Suppressor macrophage (primary cell): ENCODE results near the gene MPZL2.

Experiments
- DNase-seq, 4 experiments: peaks; one replicate each; pipeline ENCODE4 v3.0.0-alpha.2; 2020 to 2022

MPZL2 gene

DNA sequence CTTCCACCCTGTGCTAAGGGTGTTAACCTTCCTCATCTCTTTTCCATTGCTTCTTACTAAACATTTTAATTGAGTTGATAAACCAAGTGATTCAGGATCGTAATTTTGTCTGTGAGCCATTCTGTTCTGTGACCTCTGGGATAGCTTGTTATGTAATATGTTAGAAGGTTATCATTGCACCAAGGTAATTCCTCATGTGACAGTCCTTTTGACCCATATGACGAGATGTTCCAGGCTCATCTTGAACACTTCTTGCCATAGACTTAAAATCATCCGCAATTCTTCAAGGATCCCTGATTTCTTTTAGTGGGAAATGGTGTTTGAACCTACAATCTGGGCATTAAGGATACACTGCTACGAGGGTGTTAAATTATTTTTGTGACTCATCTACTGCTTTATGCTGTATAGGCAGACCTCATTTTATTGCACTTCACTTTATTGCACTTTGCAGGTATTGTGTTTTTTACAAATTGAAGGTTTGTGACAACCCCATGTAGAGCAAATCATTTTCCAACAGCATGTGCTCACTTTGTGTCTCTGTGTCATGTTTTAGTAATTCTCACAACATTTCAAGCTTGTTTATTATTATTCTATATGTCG, 19.0 kb upstream of the MPZL2 start:
- no peak for DNase-seq

DNA sequence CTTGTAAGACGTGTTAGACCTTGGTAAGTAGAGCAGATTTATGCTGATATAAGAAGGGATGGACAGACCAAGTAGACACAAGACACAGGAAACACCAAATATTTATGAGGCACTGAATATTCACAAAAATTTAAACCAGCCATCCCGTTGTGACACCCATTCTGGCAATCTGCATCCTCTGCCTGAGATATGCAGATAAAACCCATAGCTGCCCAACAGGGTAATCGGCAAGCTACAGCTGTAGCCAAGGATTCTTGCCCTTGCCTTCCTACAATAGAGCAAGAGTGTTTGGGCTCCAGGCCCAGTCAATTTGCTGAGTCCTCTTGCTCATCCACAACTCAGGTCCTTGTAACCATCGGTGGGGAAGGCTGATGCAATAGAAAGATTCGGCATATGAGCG, 18.5 kb upstream of the MPZL2 start:
- no peak for DNase-seq

DNA sequence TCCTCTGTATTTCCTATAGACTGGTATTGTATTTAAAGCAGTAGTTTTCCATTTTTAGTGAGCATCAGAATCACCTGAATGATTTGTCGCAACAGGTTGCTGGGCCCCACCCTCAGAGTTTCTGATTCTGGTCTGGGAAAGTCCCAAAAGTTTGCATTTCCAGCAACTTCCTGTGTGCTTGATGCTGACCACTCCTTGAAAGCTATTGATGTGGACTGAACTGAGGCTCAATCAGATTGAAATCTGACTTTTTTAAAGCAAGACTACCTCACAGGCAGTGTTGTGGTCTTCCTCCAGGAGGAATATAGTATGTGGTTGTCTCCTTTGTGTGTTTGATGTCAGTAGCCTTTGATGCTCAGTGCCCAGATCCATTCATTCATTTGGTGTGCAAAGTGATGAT, 17.2 kb upstream of the MPZL2 start:
- no peak for DNase-seq

DNA sequence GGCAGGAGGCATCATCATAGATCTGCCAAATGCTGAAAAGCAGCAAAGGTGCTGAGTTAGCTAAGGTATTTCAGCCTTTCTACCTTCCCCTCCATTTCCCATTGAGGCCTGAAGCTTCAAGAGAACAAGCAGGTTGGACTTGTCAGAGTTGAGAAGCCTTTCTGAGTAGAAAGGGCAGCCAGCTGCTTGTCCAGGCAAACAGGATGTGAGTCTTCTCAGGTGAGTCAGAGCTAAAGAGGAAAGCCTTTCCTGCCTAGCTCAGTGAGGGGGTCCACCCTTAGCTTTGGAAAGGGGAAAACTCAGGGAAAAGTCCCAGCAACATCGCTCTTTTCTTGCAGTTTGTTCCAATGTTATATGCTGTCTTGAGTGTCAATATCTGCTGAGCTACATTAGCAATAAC, 13.2 kb upstream of the MPZL2 start:
- no peak for DNase-seq

DNA sequence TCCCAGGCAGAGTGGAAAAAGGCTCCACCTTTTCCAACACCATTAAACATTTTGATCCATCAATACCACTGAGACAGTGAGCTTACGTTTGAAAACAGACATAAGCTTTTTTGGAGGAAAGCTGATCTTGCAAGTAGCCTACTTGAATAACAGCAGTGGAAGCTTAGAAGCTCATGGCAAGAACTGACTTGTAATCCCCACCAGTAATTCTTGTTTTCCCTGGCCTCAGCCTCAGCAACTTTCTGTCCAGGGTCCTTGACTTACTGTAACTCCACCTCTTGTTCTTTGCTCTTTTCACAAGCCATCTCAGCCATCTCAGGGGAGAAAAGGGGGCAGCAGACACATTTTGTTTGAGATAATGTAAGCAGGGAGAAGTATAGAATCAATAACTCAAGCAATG, 12.3 kb upstream of the MPZL2 start:
- DNase-seq = no peak

DNA sequence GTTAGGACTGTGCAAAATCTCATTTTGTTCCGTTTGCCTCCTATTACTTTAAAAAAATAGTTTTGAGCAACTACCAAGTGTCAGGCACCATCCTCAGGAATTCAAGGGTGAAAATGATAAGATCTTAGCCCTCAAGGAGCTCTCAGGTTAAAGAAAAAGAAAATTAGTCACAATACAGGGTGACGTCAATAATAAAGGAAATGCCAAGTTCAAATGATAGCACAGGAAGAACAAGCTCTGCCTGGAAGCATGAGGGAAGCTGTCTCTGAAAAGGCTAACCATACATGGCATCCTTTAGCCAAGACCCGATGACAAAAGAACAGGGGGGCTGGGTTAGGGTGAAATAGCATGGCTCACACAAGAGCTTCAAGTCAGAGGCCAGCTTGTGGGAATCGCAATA, 11.1 kb upstream of the MPZL2 start:
- no peak for DNase-seq

DNA sequence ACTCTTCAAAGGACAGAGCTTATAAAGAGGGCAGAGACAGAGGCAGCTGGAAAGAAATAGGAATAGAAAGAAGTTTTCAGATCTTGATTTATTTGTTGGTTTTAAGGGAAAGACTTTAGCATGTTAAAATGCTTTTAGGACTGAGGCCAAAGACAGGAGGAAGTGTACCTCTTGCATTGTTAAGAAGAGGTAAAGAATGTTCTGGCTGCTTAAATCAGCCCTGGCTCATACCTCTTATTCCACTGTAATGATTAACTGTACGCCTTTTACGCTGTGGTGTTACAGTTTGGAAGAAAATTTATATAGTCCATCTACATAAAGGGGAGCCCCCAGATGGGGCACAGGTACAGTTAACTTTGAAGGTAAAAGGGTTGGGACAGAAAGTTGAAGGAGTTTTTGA, 10.1 kb upstream of the MPZL2 start:
- no peak for DNase-seq

DNA sequence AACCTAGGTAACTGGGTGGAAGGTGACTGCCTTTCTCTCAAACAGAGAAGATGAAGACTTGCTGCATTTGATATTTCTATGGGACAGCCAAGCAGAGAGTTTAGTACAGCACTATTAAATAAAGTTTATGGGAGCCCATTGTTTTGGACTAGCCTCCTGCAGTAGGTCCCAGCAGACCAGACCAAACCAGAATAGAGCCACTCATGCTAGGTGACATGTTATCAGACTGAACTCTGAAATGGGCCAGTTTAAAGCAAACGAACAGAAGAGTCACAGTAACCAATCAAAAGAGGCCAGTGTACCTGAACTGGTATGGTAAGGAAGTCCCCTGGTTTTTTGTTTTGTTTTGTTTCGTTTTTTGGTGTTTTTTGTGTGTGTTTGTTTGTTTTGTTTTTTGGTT, 7.9 kb upstream of the MPZL2 start:
- DNase-seq = no peak

DNA sequence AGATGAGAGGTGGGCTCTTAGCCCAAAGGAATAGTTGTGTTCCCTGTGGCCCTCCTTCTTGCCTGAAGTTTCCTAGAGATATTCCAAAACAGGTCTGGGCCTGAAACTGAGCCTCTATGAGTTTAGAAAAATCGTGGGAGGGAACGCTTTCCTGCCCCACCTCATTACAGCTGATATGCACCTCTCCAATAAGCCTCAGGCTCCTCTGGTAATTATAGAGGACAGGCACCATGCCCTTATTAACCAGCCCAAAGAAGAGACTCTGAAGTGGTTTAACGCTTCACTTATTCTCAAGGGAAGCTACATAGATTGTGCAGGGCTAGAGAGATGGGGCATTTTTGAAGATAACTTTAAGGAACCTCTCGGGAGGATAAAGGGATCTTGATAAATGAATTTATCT, 3.4 kb upstream of the MPZL2 start:
- no peak for DNase-seq

DNA sequence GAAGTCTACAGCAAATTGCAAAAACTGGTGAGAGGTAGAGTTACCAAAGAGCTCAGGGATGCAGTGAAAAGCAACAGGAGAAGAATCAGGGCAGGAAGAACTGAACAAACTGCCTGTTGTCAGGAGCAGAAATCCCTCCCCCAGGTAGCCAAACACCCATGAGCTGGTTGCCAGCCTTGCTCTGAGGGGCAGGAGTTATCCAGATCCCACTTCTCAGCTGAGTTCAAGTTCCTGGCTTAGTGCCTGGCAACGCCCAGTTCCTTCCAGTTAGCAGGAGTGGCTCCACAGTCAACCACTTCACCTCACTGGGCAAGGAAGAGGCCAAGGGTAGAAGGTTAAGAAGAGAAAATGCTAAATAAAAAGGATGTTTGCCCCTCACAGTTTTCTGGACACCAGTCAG, 1.9 kb upstream of the MPZL2 start:
- no peak for DNase-seq

DNA sequence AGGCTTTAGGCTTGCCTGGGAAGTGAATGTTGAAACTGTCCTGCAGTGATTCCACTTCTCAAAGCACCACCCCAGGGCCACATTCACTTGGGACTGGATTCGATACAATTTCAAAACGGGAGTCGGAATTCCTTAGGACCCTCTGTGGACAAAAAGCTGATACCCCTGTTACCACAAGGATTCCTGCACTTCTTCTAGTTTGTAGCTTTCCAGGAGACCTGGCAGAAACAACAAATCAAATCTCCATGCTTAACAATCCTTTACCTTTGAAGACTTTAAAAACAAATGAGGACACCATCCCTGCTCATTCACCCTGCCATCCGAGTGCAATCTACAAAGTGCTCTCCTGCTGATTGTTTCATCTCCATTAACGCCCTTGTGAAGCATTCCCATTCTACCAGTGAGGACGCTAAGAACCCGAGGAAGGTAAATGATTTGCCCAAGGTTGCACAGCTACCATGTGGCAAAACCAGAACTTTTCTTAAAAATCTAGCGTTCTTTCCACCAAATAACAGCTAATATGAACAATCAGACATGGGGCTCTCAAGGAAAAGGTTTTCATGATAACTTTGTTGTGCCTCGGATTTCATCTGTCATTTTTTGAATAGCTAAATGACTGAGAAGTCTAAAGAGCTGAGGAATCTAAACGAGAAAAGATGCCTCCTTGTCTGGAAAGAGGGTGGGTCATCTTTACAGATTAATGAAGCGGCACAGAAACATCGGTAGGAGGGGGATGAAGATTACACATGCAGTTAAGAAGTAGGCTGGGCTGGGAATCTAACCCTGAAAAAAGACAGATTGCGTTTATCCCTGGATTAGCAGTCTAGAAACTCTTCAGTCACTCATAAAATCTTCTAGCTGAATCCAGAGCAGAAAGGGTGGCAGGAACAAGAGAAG, 720 bp upstream of the MPZL2 start:
- DNase-seq = no peak

DNA sequence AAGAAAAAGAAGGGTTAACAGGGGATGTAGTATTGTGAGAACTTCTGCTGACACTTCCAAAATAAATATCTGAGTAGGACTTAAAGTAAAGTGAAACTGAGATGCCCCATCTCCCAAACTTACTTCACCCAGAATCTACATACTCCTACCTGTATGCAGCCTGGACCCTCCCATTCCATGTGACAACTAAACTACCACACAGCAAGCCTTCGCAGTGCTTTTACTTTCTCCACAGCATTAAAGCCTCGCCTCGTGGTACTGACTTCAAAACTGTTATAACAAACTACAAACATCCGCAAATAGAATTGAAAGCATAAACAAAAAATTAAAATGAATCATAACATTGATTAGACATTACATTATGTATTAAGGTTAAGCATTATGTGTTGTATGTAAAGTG, 985 bp downstream of the MPZL2 start:
- no peak for DNase-seq

DNA sequence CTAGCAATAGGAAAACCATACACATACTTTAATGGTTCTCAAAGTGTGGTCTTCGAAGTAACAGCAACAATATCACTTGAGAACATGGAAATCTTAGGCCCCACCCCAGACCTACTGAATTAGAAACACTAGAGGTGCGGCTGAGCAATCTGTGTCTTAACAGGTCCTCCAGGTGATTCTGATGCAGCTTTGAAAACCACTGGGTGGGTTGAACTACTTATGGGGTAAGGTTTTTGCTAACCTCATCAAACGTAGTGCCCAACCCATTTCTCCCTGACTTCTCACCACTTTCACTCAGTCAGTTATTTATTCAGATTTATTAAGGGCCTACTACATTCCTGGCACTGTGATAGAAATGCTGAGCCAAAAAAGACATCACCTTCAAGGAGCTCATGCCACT, 3.7 kb downstream of the MPZL2 start:
- DNase-seq = no peak

DNA sequence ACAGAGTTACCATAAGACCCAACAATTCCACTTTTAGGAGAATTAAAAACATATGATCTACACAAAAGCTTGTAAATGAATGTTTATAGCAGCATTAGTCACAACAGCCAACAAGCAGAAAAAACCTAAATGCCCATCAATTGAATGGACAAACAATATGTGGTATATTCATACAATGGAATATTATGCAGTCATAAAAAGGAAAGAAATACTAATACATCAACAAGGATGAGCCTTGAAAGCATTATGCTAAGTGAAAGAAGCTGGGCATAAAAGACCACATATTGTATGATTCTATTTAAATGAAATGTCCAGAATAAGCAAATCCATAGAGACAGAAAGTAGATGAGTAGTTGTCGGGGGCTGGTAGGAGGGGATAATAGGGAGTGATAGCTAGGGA, 5.0 kb downstream of the MPZL2 start:
- no peak for DNase-seq

DNA sequence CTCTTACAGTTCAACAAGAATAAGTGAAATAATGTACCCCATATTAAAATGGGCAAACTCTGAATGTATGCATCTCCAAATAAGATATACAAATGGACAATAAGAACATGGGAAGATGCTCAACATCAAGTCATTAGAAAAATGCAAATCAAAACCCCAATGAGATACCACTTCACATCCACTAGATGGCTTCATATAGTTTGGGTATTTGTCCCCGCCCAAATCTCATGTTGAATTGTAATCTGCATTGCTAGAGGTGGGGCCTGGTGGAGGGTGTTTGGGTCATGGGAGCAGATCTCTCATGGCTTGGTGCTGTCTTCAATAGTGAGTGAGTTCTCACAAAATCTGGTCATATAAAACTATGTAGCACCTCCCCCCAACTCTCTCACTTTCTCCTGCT, 5.7 kb downstream of the MPZL2 start:
- no peak for DNase-seq

DNA sequence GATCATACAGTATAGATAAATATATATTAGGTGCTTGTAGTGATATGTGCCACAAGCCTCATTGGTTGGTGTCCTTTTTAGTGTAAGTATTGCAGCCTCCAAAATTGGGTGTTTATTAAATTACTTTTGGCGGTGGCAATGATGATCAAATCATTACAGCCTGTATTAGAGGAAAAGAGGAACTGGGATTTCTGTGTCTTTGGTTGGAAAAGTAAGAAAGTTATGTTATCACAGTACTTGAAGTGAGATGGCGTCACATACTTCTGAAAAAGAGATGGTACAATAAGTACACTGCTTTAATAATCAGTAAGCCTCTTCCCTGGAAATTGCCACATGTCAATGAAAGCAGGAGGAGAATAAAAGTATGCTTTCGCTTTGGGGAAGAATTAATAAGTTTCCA, 11.4 kb downstream of the MPZL2 start:
- peak in 2 of 4 experiments; percentile 52 to 55 for DNase-seq

DNA sequence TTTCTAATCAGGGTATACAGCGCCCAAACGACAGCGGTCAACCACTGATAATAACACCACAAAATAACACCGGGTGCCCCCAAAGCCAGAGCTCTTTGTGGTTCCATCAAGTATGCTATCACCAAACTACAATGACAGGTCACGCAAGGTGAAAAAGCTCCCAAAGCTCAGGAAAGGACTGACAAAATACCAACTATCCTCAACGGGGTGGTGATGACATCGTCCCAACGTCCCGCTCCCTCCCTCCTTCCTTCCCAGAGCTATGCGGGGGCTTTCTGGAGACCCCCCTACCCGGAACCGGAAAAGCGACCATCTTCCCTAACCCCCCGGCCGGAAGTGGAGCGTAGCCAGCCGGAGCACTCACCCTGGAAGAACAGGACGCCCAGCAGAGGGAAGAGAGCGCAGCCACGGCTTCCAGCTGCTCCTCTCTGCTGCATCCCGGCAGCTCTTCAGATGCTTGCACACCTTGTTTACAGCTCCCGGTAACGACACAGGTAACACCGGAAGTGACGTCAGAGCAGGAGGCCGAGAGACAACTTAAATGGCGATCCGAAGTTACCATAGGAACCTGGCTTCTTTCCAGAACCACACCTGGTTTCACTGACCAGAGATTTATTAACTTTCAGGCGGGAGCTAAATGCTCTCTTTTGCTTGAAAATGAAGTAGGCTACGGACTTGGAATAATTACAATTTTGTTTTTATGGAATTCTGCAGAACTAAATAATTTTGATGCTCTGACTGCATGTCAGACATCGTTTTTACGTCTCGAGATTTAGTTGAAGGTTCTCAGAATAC, 12.0 kb downstream of the MPZL2 start, which contains the start of gene MPZL3:
Gene MPZL3 (minus strand): TSS at position 508 of the 795 bp plus-strand sequence. CDS start 71 bp downstream, at position 437.
- peak; percentile 64 to 81 (median 74) for DNase-seq

DNA sequence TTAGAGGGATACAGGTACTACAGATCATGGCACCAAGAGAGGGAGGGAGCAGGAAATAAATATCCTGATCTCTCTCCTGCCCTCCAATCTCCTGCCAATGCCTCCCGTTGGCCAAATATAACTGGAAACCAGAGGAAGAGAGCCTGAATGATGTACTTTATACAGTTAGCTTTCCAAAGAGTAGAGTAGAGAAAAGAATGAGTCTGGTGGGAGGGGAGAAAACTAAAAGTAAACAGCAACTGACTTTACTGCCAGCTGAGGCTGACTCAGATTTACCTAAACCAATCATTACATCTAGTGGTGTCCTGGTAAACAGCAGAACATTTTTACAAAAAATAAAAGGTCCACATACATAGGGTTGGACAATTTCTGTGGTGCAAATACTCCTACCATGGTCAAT, 17.1 kb downstream of the MPZL2 start:
- DNase-seq = no peak

DNA sequence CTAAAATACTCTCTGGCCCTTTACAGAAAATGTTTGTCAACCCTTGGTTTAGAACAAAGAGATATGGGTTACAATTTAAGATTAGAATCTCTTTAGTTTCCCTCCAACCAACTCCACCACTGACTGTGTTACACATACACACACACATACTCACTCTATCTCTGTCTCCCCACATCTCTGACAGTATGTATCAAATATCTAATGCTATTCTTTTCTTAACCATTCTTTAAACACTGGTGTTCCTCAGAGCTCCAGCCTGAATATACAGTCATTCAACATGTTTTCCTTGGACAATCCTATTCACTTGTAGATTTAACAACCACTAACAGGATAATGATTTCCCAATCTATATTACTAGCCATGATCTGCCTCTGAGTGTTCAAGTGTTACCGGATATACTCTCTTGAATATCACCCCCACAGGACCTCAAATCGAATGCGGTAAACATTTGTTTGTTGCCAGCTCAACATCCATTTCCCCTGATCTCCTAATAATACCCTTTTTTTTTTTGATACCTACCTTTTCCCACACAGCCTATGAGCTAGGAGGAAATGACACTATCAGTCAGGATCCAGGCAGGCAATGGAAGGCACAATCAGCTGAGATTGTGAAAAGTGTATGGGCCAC, 18.0 kb downstream of the MPZL2 start:
- DNase-seq = no peak

DNA sequence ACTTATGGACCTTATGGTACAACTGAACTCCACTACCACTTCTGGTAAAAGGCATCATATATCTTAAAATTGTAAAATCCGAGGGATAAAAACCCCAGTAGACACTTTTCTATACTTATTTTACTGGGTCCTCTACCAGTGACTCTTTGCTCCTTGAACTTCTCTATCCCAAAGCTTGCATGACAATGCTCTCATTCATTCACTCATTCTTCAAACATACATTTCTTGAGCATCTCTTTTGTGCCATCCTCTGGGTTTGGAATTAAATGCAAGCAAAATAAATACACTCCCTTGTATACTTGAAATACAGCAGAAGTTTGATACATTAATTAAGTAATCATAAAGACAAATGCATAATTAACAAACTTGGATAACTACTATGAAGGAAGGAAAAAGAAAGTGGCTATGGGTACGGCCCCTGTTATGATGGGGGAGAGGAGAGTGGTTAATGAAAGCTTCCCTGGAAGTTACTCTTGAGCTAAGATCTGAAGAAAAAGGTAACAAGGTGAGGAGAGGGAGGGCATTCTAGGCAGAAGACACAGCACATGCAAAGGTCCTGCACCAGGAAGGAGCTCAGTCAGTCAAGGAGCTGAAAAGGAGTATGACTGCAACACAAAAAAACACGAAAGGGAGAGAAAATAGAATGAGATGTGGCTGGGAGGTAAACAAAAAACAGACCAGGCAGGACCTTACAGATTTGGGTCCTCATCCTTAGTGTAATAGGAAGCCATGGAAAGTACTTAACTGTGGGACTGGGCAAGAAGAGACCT, 19.9 kb downstream of the MPZL2 start:
- no peak for DNase-seq

DNA sequence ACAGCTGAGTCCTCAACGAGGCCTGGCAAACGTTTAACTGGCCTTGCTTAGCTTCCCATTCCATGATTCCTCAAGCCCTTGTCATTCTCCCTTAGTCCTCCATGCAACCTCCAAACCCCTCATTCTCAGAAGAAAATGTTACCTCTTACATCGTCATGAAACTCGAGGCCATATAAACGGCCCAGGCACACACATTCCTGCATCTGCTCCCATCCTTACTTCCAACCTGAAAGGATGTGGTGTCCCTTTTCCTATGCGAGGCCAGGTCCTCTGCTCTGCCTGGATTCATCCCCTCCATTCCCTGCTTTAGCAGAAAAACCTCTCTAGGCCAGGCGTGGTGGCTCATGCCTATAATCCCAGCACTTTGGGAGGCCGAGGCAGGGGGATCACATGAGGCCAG, 20.9 kb downstream of the MPZL2 start:
- no peak for DNase-seq

DNA sequence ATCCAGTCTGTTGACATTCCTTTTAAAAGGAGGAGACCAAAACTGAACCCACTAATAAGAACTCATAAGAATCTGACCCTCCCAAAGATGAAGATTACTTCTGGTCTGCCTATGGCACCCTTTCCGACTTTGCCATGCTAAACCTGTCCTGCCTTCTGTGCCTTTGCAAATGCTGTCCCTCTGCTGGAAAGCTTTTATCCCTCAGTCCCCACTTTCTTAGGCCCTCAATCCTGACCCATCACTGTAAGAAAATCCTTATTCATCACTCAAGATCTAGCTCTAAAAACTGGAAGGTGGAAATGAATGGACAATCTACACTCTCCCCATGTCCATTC, 22.4 kb downstream of the MPZL2 start:
- no peak for DNase-seq
